A673 (cell line): ENCODE results near the gene SUCLG2. TPM values are rescaled to one million over a fixed set of nuclear protein-coding genes. Genes with fewer than 3 reads are reported as not detected.

ENCODE experiments used
- BruUV-seq: library from RNA; stranded (reverse); fragments of 400-500 nt; replicated peaks from 2 replicates; lab custom pipeline; 2021; lab: Mats Ljungman, UMichigan
- CTCF ChIA-PET: fragments of 300-600 bp; sonication (Branson Sonifier 250); formaldehyde crosslinking; loops from one replicate; lab custom pipeline; 2022; ENCODE audit warnings: antibody characterized with exemption; lab: Charles Lee
- POLR2A ChIA-PET: fragments of 300-600 bp; sonication (Branson Sonifier 250); formaldehyde crosslinking; loops from one replicate; lab custom pipeline; 2022; ENCODE audit warnings: antibody characterized with exemption; ENCODE audit not compliant: low non-redundant PET; lab: Charles Lee
- DNase-seq: peaks from one replicate; pipeline ENCODE4 v3.0.0-alpha.2; 2015; ENCODE audit warnings: low spot score
- H3K27ac ChIP-seq: fragments of 200-600 bp; sonication (generic); 2 replicates; pipeline ENCODE4 v1.5.1; 2016; ENCODE audit warnings: mixed run types, low read depth, mild to moderate bottlenecking, mixed read lengths, antibody characterized with exemption, low read length; ENCODE audit not compliant: poor library complexity, severe bottlenecking
- H3K27me3 ChIP-seq: fragments of 200-600 bp; sonication (generic); replicated peaks from 2 replicates; pipeline ENCODE4 v1.6.1; 2017; ENCODE audit warnings: mixed run types, low read depth, mild to moderate bottlenecking, mixed read lengths, antibody characterized with exemption, low read length; ENCODE audit not compliant: insufficient read depth, poor library complexity
- H3K36me3 ChIP-seq: fragments of 200-600 bp; sonication (generic); 2 replicates; pipeline ENCODE4 v1.6.1; 2016; ENCODE audit warnings: mixed run types, mild to moderate bottlenecking, mixed read lengths, antibody characterized with exemption, low read length; ENCODE audit not compliant: insufficient read depth, poor library complexity, severe bottlenecking
- H3K4me1 ChIP-seq: fragments of 200-600 bp; sonication (generic); 2 replicates; pipeline ENCODE4 v1.6.1; 2017; ENCODE audit warnings: mixed run types, mild to moderate bottlenecking, mixed read lengths, antibody characterized with exemption, low read length; ENCODE audit not compliant: insufficient read depth, poor library complexity, severe bottlenecking
- H3K4me3 ChIP-seq: fragments of 200-600 bp; sonication (generic); 2 replicates; pipeline ENCODE4 v1.5.1; 2016; ENCODE audit warnings: low read depth, mixed run types, mild to moderate bottlenecking, mixed read lengths, low read length; ENCODE audit not compliant: poor library complexity, severe bottlenecking
- H3K9me3 ChIP-seq: fragments of 200-600 bp; sonication (generic); 2 replicates; pipeline ENCODE4 v1.6.1; 2016; ENCODE audit warnings: mixed run types, low read depth, mild to moderate bottlenecking, mixed read lengths, antibody characterized with exemption, low read length; ENCODE audit not compliant: poor library complexity, severe bottlenecking
- CTCF ChIP-seq: fragments of 300-800, 200-600 bp; sonication (generic); conservative IDR thresholded peaks from 2 replicates; pipeline ENCODE4 v1.5.1; 2017; ENCODE audit warnings: low read depth, mild to moderate bottlenecking, antibody characterized with exemption, low read length, moderate library complexity, mixed read lengths
- EZH2 ChIP-seq: fragments of 200-600 bp; sonication (generic); IDR thresholded peaks from 2 replicates; pipeline ENCODE4 v1.6.1; 2017; ENCODE audit warnings: borderline replicate concordance, low read depth, mild to moderate bottlenecking, mixed read lengths, antibody characterized with exemption, low read length; ENCODE audit not compliant: poor library complexity, severe bottlenecking
- intact Hi-C: fragments of 100-400 bp; cut with micrococcal nuclease; formaldehyde crosslinking; loops from one replicate; pipeline ENCODE4 v1.10.0; 2022; ENCODE audit not compliant: unreplicated experiment
- total RNA-seq: library from RNA; stranded (reverse); gene quantifications from 2 replicates; pipeline ENCODE4 v1.2.3, GENCODE V29; 2021

The SUCLG2 gene
- total RNA-seq, 1 experiment from 2014 or later, result 7.4 TPM

GRCh38 chr3:67349551-67350174, 304.7 kb downstream of the SUCLG2 start:
- BruUV-seq, result no TSS peak
- Histone ChIP-seq H3K4me3 (no peak overlapping the region), H3K9me3 (no peaks in the 10 kb centered on the region), H3K27me3 (no peaks in the 10 kb centered on the region), H3K4me1 (no peaks in the 10 kb centered on the region), H3K27ac (no peak overlapping the region), H3K36me3 (no peaks in the 10 kb centered on the region)
- intact Hi-C loops, result loop anchor here (10.0 kb wide), 1 partner anchor 235 kb away; no protein-coding TSS in a partner anchor
- TF ChIP-seq CTCF, result no peak
- TF ChIP-seq EZH2, result no peak
- no peak for DNase-seq
- ChIA-PET POLR2A (no interaction called here), CTCF (no interaction called here)

- no TSS peak for BruUV-seq
- DNase-seq, result no peak
- intact Hi-C loops, result no loop called here
- H3K4me3 ChIP-seq, result no peak overlapping the region
- no peaks in the 10 kb centered on the region for H3K9me3 ChIP-seq
- H3K36me3 ChIP-seq, result no peaks in the 10 kb centered on the region
- CTCF ChIA-PET, result no interaction called here
- no peak overlapping the region for H3K27ac ChIP-seq
- H3K4me1 ChIP-seq, result no peaks in the 10 kb centered on the region
- POLR2A ChIA-PET, result no interaction called here
- no peaks in the 10 kb centered on the region for H3K27me3 ChIP-seq
- TF ChIP-seq EZH2, result no peak
- no peak for TF ChIP-seq CTCF
Measured at GRCh38 chr3:67346081-67346480, 308.3 kb downstream of the SUCLG2 start.

- DNase-seq, result peak; percentile 1
- no peak overlapping the region for H3K4me3 ChIP-seq
- ChIA-PET CTCF (no interaction called here), POLR2A (no interaction called here)
- no TSS peak for BruUV-seq
- H3K36me3 ChIP-seq, result no peaks in the 10 kb centered on the region
- H3K4me1 ChIP-seq, result no peaks in the 10 kb centered on the region
- H3K27me3 ChIP-seq, result no peaks in the 10 kb centered on the region
- H3K27ac ChIP-seq, result no peak overlapping the region
- intact Hi-C loops, result no loop called here
- TF ChIP-seq EZH2 (no peak), CTCF (no peak)
- no peaks in the 10 kb centered on the region for H3K9me3 ChIP-seq
Measured at GRCh38 chr3:67335813-67336212, 318.6 kb downstream of the SUCLG2 start.
